Large intestine (tissue), 3 donors: ENCODE results near the gene KDM5B. TPM values are rescaled to one million over a fixed set of nuclear protein-coding genes. Genes with fewer than 3 reads are reported as not detected.
A peak's percentile ranks its signal among the peaks of the same experiment; 100 is the strongest.

ENCODE experiments used
- DNase-seq, 2 donors: peaks; one replicate each; pipeline versions ENCODE4 v3.0.0 to v3.0.0-alpha.2; 2013
- H3K27ac ChIP-seq: one replicate; pipeline ENCODE4 v1.5.1; 2013; ENCODE audit warnings: low read length
- H3K27me3 ChIP-seq: 2 replicates; pipeline ENCODE4 v1.6.1; 2013; ENCODE audit warnings: low read length; ENCODE audit not compliant: control insufficient read depth, insufficient read depth
- H3K36me3 ChIP-seq: 2 replicates; pipeline ENCODE4 v1.6.1; 2013; ENCODE audit warnings: low read length; ENCODE audit not compliant: control insufficient read depth, insufficient read depth
- H3K4me1 ChIP-seq: one replicate; pipeline ENCODE4 v1.6.1; 2013; ENCODE audit warnings: low read length; ENCODE audit not compliant: control insufficient read depth, insufficient read depth
- H3K4me3 ChIP-seq: one replicate; pipeline ENCODE4 v1.5.1; 2013; ENCODE audit warnings: low read length
- H3K9me3 ChIP-seq: one replicate; pipeline ENCODE4 v1.6.1; 2013; ENCODE audit warnings: mild to moderate bottlenecking, low read depth, low read length, moderate library complexity; ENCODE audit not compliant: control insufficient read depth
- whole genome bisulfite sequencing: methylation state at CpG from one replicate; pipeline ENCODE4 v1.1.5; 2013; ENCODE audit warnings: low lambda C conversion rate; ENCODE audit not compliant: insufficient coverage; 5-methylcytosine and 5-hydroxymethylcytosine counted together
- polyA plus RNA-seq: library from polyadenylated mRNA; unstranded; fragments of 120-200 nt; gene quantifications from one replicate; pipeline ENCODE4 v1.2.1, GENCODE V29; 2013

Gene KDM5B
- polyA plus RNA-seq, 1 donor = 39.7 TPM

DNA sequence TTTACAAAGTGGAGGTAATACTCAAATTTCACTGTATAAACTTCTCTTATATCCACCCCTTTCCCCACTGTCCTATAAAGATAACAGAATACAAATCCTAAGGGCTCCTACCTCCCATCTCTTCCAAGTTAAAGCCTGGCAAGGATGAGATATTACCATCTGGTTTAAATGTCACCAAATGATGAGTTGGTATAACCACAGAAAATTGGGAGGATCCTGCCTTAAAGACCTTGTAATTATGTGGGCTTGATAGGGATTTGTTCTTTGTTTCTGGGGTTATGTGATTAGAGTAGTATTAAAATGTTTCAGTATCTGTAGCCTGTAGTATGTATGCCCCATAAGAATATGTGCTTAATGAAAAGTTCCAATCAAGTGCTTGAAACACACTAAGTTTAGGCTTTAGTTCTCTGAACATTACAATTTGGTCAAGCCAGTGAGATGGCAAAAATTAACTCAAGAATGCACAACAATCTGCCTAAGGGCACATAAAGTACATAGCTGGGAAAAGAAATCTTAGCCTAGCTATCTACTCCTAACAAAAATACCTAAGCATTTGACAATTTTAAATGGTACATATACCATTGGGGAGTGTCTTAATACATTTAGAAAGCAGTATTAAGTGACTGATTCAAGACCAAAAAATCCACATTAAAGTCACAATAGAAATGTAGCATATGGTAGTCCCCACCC lies 14.0 kb downstream of the KDM5B start:
- Histone ChIP-seq H3K4me1 (peaks cover 5% of the 10 kb centered on the region), H3K4me3 (no peak overlapping the region), H3K36me3 (peaks cover 4% of the 10 kb centered on the region), H3K27me3 (no peaks in the 10 kb centered on the region), H3K27ac (no peak overlapping the region), H3K9me3 (no peaks in the 10 kb centered on the region)
- no peak for DNase-seq

DNA sequence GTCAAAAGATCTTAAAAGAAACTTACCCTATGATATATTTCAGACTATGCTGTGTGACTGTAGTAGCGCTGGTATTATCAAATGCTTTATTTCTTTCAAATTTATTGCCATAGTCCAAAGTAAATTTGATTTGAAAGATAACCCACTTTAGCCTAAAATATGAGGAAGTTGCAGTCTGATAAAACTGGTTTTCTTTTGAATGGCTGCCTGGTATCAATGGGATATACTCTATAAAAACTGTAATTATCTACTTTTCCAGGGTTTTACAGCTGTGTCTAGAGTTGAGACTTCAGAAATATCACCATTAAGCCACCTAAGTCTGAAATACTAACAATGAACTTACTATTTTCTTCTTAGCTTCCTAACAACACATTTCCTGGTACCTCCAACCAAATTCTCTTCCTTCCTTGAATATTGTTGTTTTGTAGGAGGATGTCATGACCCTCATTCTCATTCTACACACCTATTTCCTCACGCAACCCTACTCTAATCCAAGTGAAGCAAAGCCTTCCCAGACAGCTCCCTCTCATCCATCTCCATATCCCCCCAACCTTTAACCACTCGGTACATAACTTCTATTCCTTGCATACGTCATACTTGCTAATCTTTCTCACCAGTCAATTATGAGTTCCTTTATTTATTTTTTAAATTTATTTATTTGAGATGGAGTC lies 17.0 kb downstream of the KDM5B start:
- Histone ChIP-seq H3K36me3 (no peaks in the 10 kb centered on the region), H3K27me3 (no peaks in the 10 kb centered on the region), H3K9me3 (no peaks in the 10 kb centered on the region), H3K4me3 (no peak overlapping the region), H3K27ac (no peak overlapping the region), H3K4me1 (peaks cover 5% of the 10 kb centered on the region)
- DNase-seq = no peak
- 100% methylated on average over 2 of the region's 4 CpGs for WGBS

DNA sequence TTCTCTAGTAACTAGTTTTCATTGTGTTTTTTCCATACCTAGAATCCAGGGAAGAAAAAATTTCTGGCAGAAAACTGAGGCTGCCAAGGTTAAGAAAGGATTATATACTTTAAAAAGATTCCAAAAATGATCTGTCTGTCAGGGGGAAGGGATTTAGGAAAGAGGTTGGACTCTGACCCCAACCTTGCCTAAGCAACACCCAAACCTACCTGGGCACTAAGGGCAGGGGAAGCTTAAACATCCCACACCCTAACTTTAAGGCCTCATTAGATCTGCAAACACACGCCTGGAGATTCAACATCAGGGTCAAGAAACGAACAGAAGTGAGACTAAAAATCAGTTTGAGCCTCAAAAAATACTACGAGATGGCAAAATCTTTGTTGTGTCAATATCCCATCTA lies 19.4 kb downstream of the KDM5B start:
- Histone ChIP-seq H3K36me3 (no peaks in the 10 kb centered on the region), H3K9me3 (no peaks in the 10 kb centered on the region), H3K27ac (no peak overlapping the region), H3K4me1 (peaks cover 5% of the 10 kb centered on the region), H3K4me3 (no peak overlapping the region), H3K27me3 (no peaks in the 10 kb centered on the region)
- no CpG with 5 or more reads among the region's 3 CpGs for WGBS
- DNase-seq = peak in 1 of 2 donors; percentile 10

DNA sequence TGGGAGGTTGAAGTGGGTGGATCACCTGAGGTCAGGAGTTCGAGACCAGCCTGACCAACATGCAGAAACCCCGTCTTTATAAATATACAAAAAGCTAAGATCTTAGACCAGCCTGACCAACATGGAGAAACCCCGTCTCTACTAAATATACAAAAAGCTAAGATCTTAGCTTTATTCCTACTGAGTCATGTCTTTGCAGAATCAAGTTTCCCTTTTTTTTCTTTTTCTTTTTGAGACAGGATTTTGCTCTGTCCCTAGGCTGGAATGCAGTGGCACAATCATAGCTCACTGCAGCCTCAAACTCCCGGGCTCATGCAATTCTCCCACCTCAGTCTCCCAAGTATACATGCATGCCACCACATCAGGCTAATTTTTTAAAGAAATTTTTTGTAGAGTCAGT lies 21.4 kb downstream of the KDM5B start:
- H3K9me3 ChIP-seq = no peaks in the 10 kb centered on the region
- H3K27ac ChIP-seq = no peak overlapping the region
- DNase-seq = no peak
- H3K4me3 ChIP-seq = no peak overlapping the region
- no peaks in the 10 kb centered on the region for H3K36me3 ChIP-seq
- 100% methylated on average over 1 of the region's 4 CpGs for WGBS
- no peaks in the 10 kb centered on the region for H3K27me3 ChIP-seq
- peaks cover 5% of the 10 kb centered on the region for H3K4me1 ChIP-seq

DNA sequence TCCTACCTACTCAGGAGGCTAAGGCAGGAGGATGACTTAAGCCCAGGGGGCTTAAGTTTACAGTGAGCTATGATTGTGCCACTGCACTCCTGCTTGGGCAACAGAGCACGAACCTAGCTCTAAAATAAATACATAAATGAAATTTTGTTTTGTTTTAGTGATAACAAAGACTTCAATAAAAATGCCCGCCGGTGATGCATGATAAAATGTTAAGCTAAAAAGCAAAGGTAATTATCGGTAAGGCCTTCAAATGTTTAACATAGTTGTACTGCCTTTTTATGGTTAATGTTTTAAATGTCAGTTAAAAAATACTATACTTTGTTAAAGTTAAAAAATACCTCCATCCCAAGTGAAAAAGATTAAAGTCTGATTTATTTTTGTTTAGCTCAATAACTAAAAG lies 27.0 kb downstream of the KDM5B start:
- DNase-seq = no peak
- no peaks in the 10 kb centered on the region for H3K4me1 ChIP-seq

DNA sequence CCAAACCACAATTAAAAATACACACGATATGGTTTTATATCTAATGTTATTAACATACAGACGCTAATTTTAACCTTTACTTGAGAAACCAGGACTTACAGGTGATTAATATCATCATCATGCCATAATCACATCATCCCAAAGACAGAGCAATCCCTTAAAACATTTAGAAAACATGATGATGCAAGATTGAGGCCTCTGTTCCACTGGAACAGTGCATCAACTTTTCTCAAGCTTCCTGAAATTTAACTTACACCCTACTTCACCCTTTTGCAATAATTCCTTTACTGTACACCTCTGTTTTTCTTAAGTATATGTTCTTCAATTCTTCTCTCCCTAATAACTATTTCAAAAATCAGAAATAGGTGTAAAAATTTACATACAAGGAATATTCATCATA lies 38.1 kb downstream of the KDM5B start:
- no peaks in the 10 kb centered on the region for H3K9me3 ChIP-seq
- 93% methylated on average over 2 of the region's 2 CpGs for WGBS
- no peak overlapping the region for H3K4me3 ChIP-seq
- DNase-seq = no peak
- no peak overlapping the region for H3K27ac ChIP-seq
- peaks cover 51% of the 10 kb centered on the region for H3K36me3 ChIP-seq
- no peaks in the 10 kb centered on the region for H3K27me3 ChIP-seq
- no peaks in the 10 kb centered on the region for H3K4me1 ChIP-seq

More for the DNA sequence above, 27.0 kb downstream of the KDM5B start:
- peaks cover 5% of the 10 kb centered on the region for H3K36me3 ChIP-seq
- no peak overlapping the region for H3K27ac ChIP-seq
- no peak overlapping the region for H3K4me3 ChIP-seq
- WGBS = 55% methylated on average over 3 of the region's 4 CpGs
- H3K9me3 ChIP-seq = no peaks in the 10 kb centered on the region
- no peaks in the 10 kb centered on the region for H3K27me3 ChIP-seq

DNA sequence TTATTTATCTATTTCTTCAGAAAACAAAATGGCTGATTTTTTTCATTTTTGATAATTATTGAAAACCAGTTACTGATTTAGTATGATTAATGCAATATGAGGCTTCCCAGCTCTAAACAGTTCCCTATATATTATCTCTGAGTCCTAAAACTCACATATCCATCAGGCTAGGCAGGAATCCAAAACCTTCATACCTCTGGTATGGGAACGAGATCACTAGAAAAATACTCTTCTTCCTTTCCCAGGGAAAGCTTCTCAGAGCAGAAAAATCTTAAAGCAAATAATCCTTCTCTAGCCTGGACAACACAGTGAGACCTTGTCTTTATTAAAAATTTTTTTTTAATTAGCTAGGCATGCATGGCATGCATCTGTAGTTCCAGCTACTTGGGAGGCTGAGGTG lies 42.5 kb downstream of the KDM5B start:
- Histone ChIP-seq H3K9me3 (no peaks in the 10 kb centered on the region), H3K27me3 (no peaks in the 10 kb centered on the region), H3K4me3 (no peak overlapping the region), H3K4me1 (no peaks in the 10 kb centered on the region), H3K27ac (no peak overlapping the region), H3K36me3 (peaks cover 55% of the 10 kb centered on the region)
- DNase-seq = no peak
- WGBS = no CpG with 5 or more reads among the region's 1 CpG

DNA sequence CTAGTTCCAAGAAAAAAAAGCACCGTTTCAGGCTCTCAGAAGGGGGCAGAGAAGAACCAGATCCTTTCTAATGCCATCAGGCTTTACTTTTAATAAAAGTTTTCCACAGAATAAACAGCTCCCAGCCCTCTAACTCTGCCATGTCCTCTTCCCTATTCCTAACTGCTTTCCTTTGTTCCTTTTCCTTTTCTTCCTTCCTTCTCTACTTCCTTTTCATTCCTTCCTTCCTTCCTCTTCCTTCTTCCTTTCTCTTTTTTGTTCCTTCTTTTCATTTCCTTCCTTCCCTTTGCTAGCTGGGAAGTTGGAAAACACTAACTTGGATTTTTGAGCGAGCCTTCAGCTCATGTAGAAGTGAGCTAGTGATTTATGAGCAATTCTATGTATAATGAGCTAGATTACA lies 46.2 kb downstream of the KDM5B start:
- no peaks in the 10 kb centered on the region for H3K9me3 ChIP-seq

DNA sequence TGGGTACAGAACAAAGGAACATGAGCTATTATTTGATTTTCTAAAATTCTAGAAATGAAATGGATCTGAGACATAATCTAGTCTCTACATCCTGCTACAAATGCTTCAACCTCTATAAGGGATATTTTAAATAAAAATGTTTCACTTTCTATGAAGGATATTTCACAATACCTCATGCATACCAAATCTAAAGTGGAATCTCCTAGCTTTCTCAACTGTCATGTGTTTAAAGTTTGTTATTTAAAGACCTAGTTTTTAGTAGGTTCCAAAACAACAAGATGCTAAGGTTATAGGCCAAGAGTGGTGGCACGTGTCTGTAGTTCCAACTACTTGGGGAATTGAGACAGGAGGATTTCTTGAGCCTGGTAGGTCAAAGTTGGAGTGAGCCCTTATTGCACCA lies 47.6 kb downstream of the KDM5B start:
- Histone ChIP-seq H3K27me3 (no peaks in the 10 kb centered on the region), H3K4me1 (no peaks in the 10 kb centered on the region), H3K4me3 (no peak overlapping the region), H3K36me3 (peaks cover 77% of the 10 kb centered on the region), H3K9me3 (no peaks in the 10 kb centered on the region), H3K27ac (no peak overlapping the region)
- DNase-seq = no peak
- no CpG with 5 or more reads among the region's 1 CpG for WGBS

More for the DNA sequence above, 46.2 kb downstream of the KDM5B start:
- DNase-seq = no peak
- no CpG with 5 or more reads among the region's 2 CpGs for WGBS
- no peaks in the 10 kb centered on the region for H3K4me1 ChIP-seq
- H3K36me3 ChIP-seq = peaks cover 77% of the 10 kb centered on the region
- no peaks in the 10 kb centered on the region for H3K27me3 ChIP-seq
- no peak overlapping the region for H3K4me3 ChIP-seq
- no peak overlapping the region for H3K27ac ChIP-seq

DNA sequence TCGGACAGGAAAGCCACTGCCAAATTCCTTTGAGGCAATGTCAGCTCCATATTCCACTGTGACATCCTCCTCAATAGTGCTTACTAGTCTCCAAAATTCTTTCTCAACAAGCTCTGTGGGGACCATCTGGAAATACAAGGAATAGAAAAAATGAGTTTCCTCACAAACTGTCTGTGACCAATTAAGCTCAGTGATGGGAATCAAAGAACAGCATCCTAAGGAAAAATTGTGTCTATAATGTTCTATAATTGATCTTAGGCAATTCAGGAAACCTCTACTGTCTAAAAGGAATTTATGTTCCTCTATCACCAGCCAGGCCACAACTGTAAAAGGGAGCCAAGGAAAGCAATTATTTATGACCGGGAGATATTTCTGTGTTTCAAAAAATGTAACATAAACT lies 51.8 kb downstream of the KDM5B start:
- peaks cover 85% of the 10 kb centered on the region for H3K36me3 ChIP-seq
- no peak for DNase-seq
- H3K27me3 ChIP-seq = no peaks in the 10 kb centered on the region
- no peaks in the 10 kb centered on the region for H3K4me1 ChIP-seq
- no peak overlapping the region for H3K4me3 ChIP-seq
- 100% methylated on average over 2 of the region's 2 CpGs for WGBS
- H3K27ac ChIP-seq = no peak overlapping the region
- no peaks in the 10 kb centered on the region for H3K9me3 ChIP-seq

DNA sequence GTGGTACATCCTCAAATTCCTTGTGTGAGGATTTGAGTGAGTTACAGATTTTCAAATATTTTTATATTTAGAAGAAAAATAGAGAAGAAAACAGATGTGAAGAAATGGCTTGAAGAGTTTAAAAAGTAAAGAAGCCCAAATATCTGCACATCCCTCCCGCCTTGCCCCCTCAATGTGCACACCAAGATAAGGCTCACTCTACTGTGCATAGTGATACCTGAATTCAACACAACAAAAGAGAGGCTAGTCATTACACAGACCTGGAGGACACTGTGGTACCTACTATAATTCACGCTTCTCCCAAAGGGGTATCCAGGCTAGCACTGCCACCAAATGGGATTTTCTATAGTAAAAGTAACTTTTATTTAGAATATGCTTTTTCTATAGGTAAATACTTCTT lies 53.9 kb downstream of the KDM5B start:
- Histone ChIP-seq H3K27ac (no peak overlapping the region), H3K4me1 (no peaks in the 10 kb centered on the region), H3K27me3 (no peaks in the 10 kb centered on the region), H3K4me3 (no peak overlapping the region), H3K36me3 (peaks cover 85% of the 10 kb centered on the region), H3K9me3 (no peaks in the 10 kb centered on the region)
- DNase-seq = no peak
- WGBS = no CpG with 5 or more reads among the region's 2 CpGs
